Inferior parietal cortex (tissue), 1 donor: ENCODE data around the gene CPT1B.
"Not testable (repeated sequence)": the region's sequence is repeated elsewhere in the genome, so short reads cannot be mapped to it uniquely, and the experiment has no call there.

Experiments
- DNase-seq: peaks from one replicate; pipeline ENCODE4 v3.0.0-alpha.2; 2016; ENCODE audit errors: extremely low spot score

The CPT1B gene

DNA sequence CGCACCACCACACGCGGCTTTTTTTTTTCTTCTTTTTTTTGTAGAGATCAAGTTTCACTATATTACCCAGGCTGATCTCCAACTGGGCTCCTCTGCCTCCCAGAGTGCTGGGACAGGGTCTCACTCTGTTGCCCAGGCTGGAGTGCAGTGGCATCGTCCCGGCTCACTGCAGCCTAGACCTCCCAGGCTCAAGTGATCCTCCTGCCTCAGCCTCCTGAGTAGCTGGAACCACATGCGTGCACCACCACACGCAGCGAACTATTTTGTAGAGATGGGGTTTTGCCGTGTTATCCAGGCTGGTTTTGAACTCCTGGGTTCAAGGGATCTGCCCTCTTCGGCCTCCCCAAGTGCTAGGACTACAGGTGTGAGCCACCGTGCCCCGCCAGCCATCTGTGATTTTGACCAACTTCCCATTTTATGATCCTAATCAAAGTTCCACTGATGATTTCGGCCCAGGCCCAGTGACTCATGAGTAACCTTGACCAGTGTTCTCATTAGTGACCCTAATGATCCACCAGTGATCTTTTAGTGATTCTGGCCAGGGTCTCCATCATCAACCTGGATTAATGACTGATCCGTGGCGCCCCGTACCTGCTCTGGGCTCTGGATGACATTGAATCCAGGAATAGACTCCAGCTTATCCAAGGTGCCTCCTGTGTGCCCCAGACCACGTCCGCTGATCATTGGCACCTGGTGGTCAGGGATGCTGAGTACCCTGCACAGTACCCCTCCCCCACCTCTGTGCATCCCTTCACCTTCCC lies 50.1 kb downstream of the CPT1B start:
- no peak for DNase-seq

DNA sequence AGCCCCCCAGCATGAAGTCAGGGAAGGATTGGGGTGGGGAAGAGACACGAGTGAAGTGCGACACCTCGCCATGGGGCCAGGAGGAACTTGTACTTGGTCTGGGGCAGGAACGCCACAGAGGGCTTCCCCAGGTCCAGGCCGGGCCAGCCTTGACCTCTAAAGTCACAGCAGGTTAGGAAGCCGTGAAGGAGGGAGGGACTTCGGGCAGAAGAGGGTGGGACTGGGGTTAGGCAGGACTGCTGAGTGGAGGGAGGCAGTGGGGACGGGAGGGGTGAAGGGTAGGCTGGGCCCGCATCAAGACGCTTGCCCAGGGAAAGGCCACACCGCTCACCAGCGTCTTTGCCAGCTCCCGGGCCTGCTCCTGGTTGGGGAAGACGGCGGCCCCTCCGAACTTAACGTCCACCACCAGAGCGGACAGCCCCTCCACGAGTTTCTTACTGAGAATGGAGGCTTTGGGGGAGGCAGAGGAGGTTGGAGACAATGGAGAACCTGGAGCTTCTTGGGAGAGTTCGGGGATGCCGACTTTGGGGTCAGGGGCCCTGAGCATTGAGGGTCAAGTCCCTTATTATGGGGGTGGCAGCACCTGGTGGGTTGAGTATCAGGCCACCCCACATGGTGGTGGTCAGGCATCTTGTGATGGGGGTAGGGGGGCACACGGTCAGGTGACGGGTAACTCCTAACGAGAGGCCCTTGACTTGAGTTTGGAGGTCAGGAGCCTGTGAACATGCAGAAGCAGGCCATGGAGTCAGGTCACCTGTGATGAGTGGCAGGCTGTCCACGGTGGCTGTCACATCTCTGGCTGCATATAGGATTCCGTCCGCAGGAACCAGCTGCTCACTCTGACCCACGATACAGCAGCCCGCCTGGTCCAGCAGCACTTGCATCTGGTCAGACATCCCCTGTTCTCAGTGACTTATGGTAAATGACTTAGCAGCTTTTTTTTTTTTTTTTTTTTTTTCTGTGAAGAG lies 51.1 kb downstream of the CPT1B start:
- DNase-seq, result no peak

GRCh38 chr22:50526108-50526833 lies 52.0 kb downstream of the CPT1B start:
- DNase-seq, result peak; percentile 36

DNA sequence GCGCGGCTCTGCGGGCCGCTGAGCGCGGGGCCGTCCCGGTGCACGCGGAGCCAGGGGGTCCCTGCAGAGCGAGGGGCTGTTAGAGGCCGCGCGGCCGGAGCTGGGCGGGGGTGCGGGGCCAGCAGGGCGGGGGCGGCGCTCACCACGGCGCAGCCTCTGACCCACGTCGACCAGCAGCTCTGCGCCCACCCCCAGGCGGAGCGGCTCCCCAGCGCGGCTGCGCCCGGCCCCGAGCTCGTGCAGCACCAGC lies 52.4 kb downstream of the CPT1B start:
- DNase-seq, result no peak

- peak; percentile 97 for DNase-seq
These were observed 52.9 kb downstream of the CPT1B start, which contains the start of gene SCO2 for GRCh38 chr22:50525104-50525857. Gene SCO2, minus strand, starts transcription at chr22:50525598. Its CDS starts 1,187 bp downstream, at chr22:50524411.

DNA sequence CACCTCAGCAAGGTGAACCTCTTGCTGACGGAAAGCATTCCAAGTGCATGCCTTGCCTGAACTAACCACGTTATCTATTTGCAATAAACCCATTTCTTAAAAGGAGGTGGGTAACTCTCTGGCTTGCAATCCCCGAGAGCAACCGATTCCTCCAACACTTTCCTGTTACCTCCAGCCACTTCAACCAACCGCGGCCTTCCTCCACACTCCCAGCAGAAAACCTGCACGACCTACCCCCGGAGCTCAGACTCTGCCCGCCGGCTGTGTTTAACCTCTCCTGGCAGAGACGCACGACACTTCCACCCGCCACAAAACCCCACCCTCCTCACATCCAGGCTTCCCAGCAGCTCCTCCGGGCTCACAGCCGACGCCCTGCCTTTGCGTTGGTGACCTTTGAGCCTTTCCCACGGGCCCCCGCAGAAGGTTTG lies 53.5 kb downstream of the CPT1B start:
- no peak for DNase-seq

- no peak for DNase-seq
These were observed 54.2 kb downstream of the CPT1B start for GRCh38 chr22:50523806-50524675.

- no peak for DNase-seq
These were observed 54.8 kb downstream of the CPT1B start for GRCh38 chr22:50523458-50523805.

- DNase-seq, result no peak
These were observed 55.3 kb downstream of the CPT1B start for GRCh38 chr22:50522806-50523438.

- DNase-seq, result no peak
These were observed 55.9 kb downstream of the CPT1B start for GRCh38 chr22:50522208-50522805.

DNA sequence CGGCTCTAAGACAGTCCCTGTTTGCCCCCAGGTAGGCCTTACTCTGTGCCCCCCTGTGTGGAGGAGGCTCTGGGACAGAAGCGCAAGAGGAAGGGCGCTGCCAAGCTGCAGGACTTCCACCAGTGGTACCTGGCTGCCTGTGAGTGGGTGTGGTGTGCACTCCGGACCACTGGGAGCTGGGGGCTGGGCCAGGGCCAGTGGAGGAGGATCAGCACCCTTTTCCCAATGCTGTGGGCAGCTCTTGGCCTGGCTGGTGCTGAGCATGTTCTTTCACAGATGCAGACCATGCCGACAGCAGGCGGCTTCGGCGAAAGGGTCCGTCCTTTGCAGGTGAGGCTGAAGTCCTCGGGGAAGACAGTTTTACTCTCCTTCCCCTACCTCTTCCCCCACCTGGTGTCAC lies 56.5 kb downstream of the CPT1B start:
- DNase-seq, result no peak

- DNase-seq, result no peak
These were observed 57.3 kb downstream of the CPT1B start for GRCh38 chr22:50520826-50521453.

GRCh38 chr22:50520184-50520583 lies 58.0 kb downstream of the CPT1B start:
- not testable (repeated sequence) for DNase-seq

GRCh38 chr22:50519151-50519550 lies 59.1 kb downstream of the CPT1B start:
- no peak for DNase-seq
